ENCODE measurements around the gene PGLYRP3. TPM values are rescaled to one million over a fixed set of nuclear protein-coding genes. Genes with fewer than 3 reads are reported as not detected.

The PGLYRP3 gene
- total RNA-seq, 1 donor from 2014 or later = not detected

GRCh38 chr1:153306303-153307220, 6.2 kb downstream of the PGLYRP3 start:
- H3K27ac ChIP-seq (ENCODE audit: low read depth, low read length) = no peak overlapping the region
- DNase-seq (ENCODE audit: low read depth) = no peak
- no peak overlapping the region for H2AFZ ChIP-seq (ENCODE audit: low read depth, low read length)
- no peak for FAIRE-seq
- peaks cover 7% of the 10 kb centered on the region for H3K27me3 Mint-ChIP-seq (ENCODE audit: low read depth, unreplicated experiment)
- no peak overlapping the region for H3K4me3 Mint-ChIP-seq (ENCODE audit: unreplicated experiment)
- no peaks in the 10 kb centered on the region for H3K79me2 ChIP-seq (ENCODE audit: insufficient read depth, low read length)
- H3K9me3 Mint-ChIP-seq (ENCODE audit: unreplicated experiment) = no peaks in the 10 kb centered on the region
- no peak overlapping the region for H3K27ac Mint-ChIP-seq (ENCODE audit: unreplicated experiment)
- no peak for TF ChIP-seq EZH2 (IDR thresholded peaks at IDR 0.05; ENCODE audit: insufficient read depth, low read length)
- TF ChIP-seq CTCF (IDR thresholded peaks at IDR 0.05; ENCODE audit: insufficient read depth, low read depth, low read length) = no peak
- no peak overlapping the region for H3K4me3 ChIP-seq (ENCODE audit: insufficient read depth, low read depth, low read length)
- no peak overlapping the region for H3K9ac ChIP-seq (ENCODE audit: low read length)
- H3K4me2 ChIP-seq (ENCODE audit: low read length) = no peak overlapping the region
- no peaks in the 10 kb centered on the region for H3K9me3 ChIP-seq (ENCODE audit: insufficient read depth, low read depth, low read length)
- H4K20me1 ChIP-seq (ENCODE audit: insufficient read depth, low read length) = no peaks in the 10 kb centered on the region
- no peaks in the 10 kb centered on the region for H3K4me1 Mint-ChIP-seq (ENCODE audit: low read depth, unreplicated experiment)
- H3K4me1 ChIP-seq (ENCODE audit: insufficient read depth, low read length) = no peaks in the 10 kb centered on the region
- H3K36me3 Mint-ChIP-seq (ENCODE audit: low read depth, unreplicated experiment) = no peaks in the 10 kb centered on the region
- no peaks in the 10 kb centered on the region for H3K27me3 ChIP-seq (ENCODE audit: insufficient read depth, low read length)
- H3K36me3 ChIP-seq (ENCODE audit: insufficient read depth, low read length) = no peaks in the 10 kb centered on the region

GRCh38 chr1:153305682-153306081, 7.1 kb downstream of the PGLYRP3 start:
- Mint-ChIP-seq H3K27me3 (ENCODE audit: low read depth, unreplicated experiment) (peaks cover 7% of the 10 kb centered on the region), H3K4me3 (ENCODE audit: unreplicated experiment) (no peak overlapping the region), H3K27ac (ENCODE audit: unreplicated experiment) (no peak overlapping the region), H3K4me1 (ENCODE audit: low read depth, unreplicated experiment) (no peaks in the 10 kb centered on the region), H3K36me3 (ENCODE audit: low read depth, unreplicated experiment) (no peaks in the 10 kb centered on the region), H3K9me3 (ENCODE audit: unreplicated experiment) (no peaks in the 10 kb centered on the region)
- no peaks in the 10 kb centered on the region for H3K36me3 ChIP-seq (ENCODE audit: insufficient read depth, low read length)
- no peak overlapping the region for H3K4me2 ChIP-seq (ENCODE audit: low read length)
- H3K9ac ChIP-seq (ENCODE audit: low read length) = no peak overlapping the region
- no peaks in the 10 kb centered on the region for H3K27me3 ChIP-seq (ENCODE audit: insufficient read depth, low read length)
- TF ChIP-seq EZH2 (IDR thresholded peaks at IDR 0.05; ENCODE audit: insufficient read depth, low read length) (no peak), CTCF (IDR thresholded peaks at IDR 0.05; ENCODE audit: insufficient read depth, low read depth, low read length) (no peak)
- no peaks in the 10 kb centered on the region for H4K20me1 ChIP-seq (ENCODE audit: insufficient read depth, low read length)
- no peaks in the 10 kb centered on the region for H3K9me3 ChIP-seq (ENCODE audit: insufficient read depth, low read depth, low read length)
- no peak for FAIRE-seq
- H3K4me1 ChIP-seq (ENCODE audit: insufficient read depth, low read length) = no peaks in the 10 kb centered on the region
- DNase-seq (ENCODE audit: low read depth) = no peak
- no peak overlapping the region for H3K4me3 ChIP-seq (ENCODE audit: insufficient read depth, low read depth, low read length)
- no peaks in the 10 kb centered on the region for H3K79me2 ChIP-seq (ENCODE audit: insufficient read depth, low read length)
- no peak overlapping the region for H3K27ac ChIP-seq (ENCODE audit: low read depth, low read length)
- no peak overlapping the region for H2AFZ ChIP-seq (ENCODE audit: low read depth, low read length)

GRCh38 chr1:153302308-153302707, 10.4 kb downstream of the PGLYRP3 start:
- no peaks in the 10 kb centered on the region for H3K36me3 ChIP-seq (ENCODE audit: insufficient read depth, low read length)
- peaks cover 6% of the 10 kb centered on the region for H3K27me3 Mint-ChIP-seq (ENCODE audit: low read depth, unreplicated experiment)
- no peaks in the 10 kb centered on the region for H4K20me1 ChIP-seq (ENCODE audit: insufficient read depth, low read length)
- H3K4me3 Mint-ChIP-seq (ENCODE audit: unreplicated experiment) = no peak overlapping the region
- H3K9me3 Mint-ChIP-seq (ENCODE audit: unreplicated experiment) = peaks cover 4% of the 10 kb centered on the region
- H3K9me3 ChIP-seq (ENCODE audit: insufficient read depth, low read depth, low read length) = no peaks in the 10 kb centered on the region
- H3K9ac ChIP-seq (ENCODE audit: low read length) = no peak overlapping the region
- no peaks in the 10 kb centered on the region for H3K36me3 Mint-ChIP-seq (ENCODE audit: low read depth, unreplicated experiment)
- TF ChIP-seq CTCF (IDR thresholded peaks at IDR 0.05; ENCODE audit: insufficient read depth, low read depth, low read length) = no peak
- no peak for TF ChIP-seq EZH2 (IDR thresholded peaks at IDR 0.05; ENCODE audit: insufficient read depth, low read length)
- H3K79me2 ChIP-seq (ENCODE audit: insufficient read depth, low read length) = no peaks in the 10 kb centered on the region
- no peak overlapping the region for H3K27ac Mint-ChIP-seq (ENCODE audit: unreplicated experiment)
- H2AFZ ChIP-seq (ENCODE audit: low read depth, low read length) = no peak overlapping the region
- H3K27ac ChIP-seq (ENCODE audit: low read depth, low read length) = no peak overlapping the region
- no peaks in the 10 kb centered on the region for H3K4me1 ChIP-seq (ENCODE audit: insufficient read depth, low read length)
- H3K27me3 ChIP-seq (ENCODE audit: insufficient read depth, low read length) = no peaks in the 10 kb centered on the region
- no peak overlapping the region for H3K4me2 ChIP-seq (ENCODE audit: low read length)
- H3K4me1 Mint-ChIP-seq (ENCODE audit: low read depth, unreplicated experiment) = no peaks in the 10 kb centered on the region
- H3K4me3 ChIP-seq (ENCODE audit: insufficient read depth, low read depth, low read length) = no peak overlapping the region
- DNase-seq (ENCODE audit: low read depth) (no peak), FAIRE-seq (no peak)
